Hepatocyte (in vitro differentiated cells): ENCODE data around the gene NINJ2. TPM values are rescaled to one million over a fixed set of nuclear protein-coding genes. Genes with fewer than 3 reads are reported as not detected.

ENCODE experiments used
- DNase-seq: peaks from one replicate; pipeline ENCODE4 v3.0.0-alpha.2; 2016; ENCODE audit warnings: low spot score
- H2AFZ ChIP-seq: fragments of 200-600 bp; sonication (generic); 2 replicates; pipeline ENCODE4 v1.6.0; 2016; ENCODE audit warnings: antibody characterized with exemption, mild to moderate bottlenecking
- H3K27ac ChIP-seq: fragments of 200-600 bp; sonication (generic); 2 replicates; pipeline ENCODE4 v1.5.1; 2016; ENCODE audit warnings: mild to moderate bottlenecking
- H3K27me3 ChIP-seq: fragments of 200-600 bp; sonication (generic); 2 replicates; pipeline ENCODE4 v1.6.1; 2016
- H3K36me3 ChIP-seq: fragments of 200-600 bp; sonication (generic); replicated peaks from 2 replicates; pipeline ENCODE4 v1.5.1; 2016; ENCODE audit warnings: low read depth; ENCODE audit not compliant: insufficient read depth
- H3K4me1 ChIP-seq: fragments of 200-600 bp; sonication (generic); 2 replicates; pipeline ENCODE4 v1.5.1; 2016; ENCODE audit warnings: mild to moderate bottlenecking, moderate library complexity; ENCODE audit not compliant: insufficient read depth
- H3K4me2 ChIP-seq: fragments of 200-600 bp; sonication (generic); 2 replicates; pipeline ENCODE4 v1.6.0; 2016
- H3K4me3 ChIP-seq: fragments of 200-600 bp; sonication (generic); 2 replicates; pipeline ENCODE4 v1.5.1; 2016; ENCODE audit warnings: mild to moderate bottlenecking
- H3K79me2 ChIP-seq: fragments of 200-600 bp; sonication (generic); 2 replicates; pipeline ENCODE4 v1.6.0; 2017; ENCODE audit warnings: mild to moderate bottlenecking
- H3K9me2 ChIP-seq: fragments of 200-600 bp; sonication (generic); replicated peaks from 2 replicates; pipeline ENCODE4 v1.6.0; 2017; ENCODE audit warnings: mild to moderate bottlenecking; ENCODE audit not compliant: insufficient read depth
- H3K9me3 ChIP-seq: fragments of 200-600 bp; sonication (generic); 2 replicates; pipeline ENCODE4 v1.5.1; 2016; ENCODE audit warnings: low read depth, mild to moderate bottlenecking
- H4K20me1 ChIP-seq: fragments of 200-600 bp; sonication (generic); 2 replicates; pipeline ENCODE4 v1.6.0; 2016; ENCODE audit warnings: mild to moderate bottlenecking; ENCODE audit not compliant: insufficient read depth, poor library complexity, severe bottlenecking
- EZH2 ChIP-seq: fragments of 200-600 bp; sonication (generic); IDR thresholded peaks from 2 replicates; pipeline ENCODE4 v1.6.1; 2016; ENCODE audit warnings: antibody characterized with exemption, mild to moderate bottlenecking, borderline replicate concordance
- EZH2phosphoT487 ChIP-seq: fragments of 200-600 bp; sonication (generic); IDR thresholded peaks from one replicate; pipeline ENCODE4 v1.6.1; 2018; ENCODE audit warnings: antibody characterized with exemption, mild to moderate bottlenecking, low read depth, moderate library complexity; ENCODE audit not compliant: unreplicated experiment, severe bottlenecking
- WGBS: methylation state at CpG from one replicate; pipeline ENCODE4 v1.1.6; 2016; ENCODE audit warnings: low lambda C conversion rate; ENCODE audit errors: missing lambda C conversion rate; 5-methylcytosine and 5-hydroxymethylcytosine counted together
- polyA plus RNA-seq: library from polyadenylated mRNA; unstranded; fragments of >200 nt; fragmentation: Nextera tagmentation; extraction: Ambion mirVana; gene quantifications from 2 replicates; pipeline ENCODE4 v1.2.1, GENCODE V29; 2016
- total RNA-seq: library from RNA; depleted of rRNA; stranded (reverse); fragments of >200 nt; gene quantifications from 2 replicates; pipeline ENCODE4 v1.2.3, GENCODE V29; 2014
- TF ChIP-seq, protein P1 (sequence below): fragments of 200-600 bp; sonication (generic); IDR thresholded peaks from 2 replicates; pipeline ENCODE4 v1.5.1; 2016; ENCODE audit warnings: antibody characterized with exemption, mild to moderate bottlenecking; ENCODE audit not compliant: poor library complexity

Gene NINJ2
- total and polyA plus RNA-seq, 2 experiments from 2014 or later, result 0.70 to 2.1 TPM

DNA sequence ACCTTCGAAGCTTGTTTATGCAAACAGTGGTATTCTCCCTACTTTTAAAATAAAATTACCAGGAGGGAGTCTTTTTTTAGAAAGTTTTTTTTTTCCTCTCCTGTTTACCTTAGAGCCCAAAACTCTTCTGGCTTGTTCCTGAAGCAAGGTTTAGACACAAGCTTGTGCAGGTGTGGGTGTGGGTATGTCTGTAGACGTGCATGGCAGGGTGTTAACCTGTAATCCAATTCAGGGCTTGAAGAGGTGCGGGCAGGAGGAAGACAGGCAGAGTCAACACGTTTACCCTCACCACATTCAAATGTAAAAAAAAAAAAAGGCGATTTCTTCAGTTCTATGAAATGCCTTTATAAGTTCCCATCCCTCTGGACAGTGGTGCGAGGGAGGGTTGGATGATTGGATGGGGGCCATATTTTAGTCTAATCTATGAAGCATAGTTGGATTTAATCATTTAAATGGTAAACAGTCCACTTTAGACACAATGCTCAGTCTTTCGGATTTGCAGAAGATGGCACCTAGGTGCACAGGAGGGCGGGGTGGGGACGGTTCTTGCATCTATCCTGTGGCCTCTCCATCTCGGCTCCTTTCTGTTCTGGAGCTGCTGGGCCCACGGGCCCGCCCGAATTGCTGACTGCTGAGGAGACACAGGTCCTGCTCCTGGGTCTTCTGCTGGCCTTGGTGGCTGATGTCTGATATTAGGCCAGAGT lies 982 bp upstream of the NINJ2 start:
- Histone ChIP-seq H3K4me1 (peaks cover 4% of the 10 kb centered on the region), H3K27me3 (no peaks in the 10 kb centered on the region), H4K20me1 (no peaks in the 10 kb centered on the region), H2AFZ (no peak overlapping the region), H3K4me3 (no peak overlapping the region), H3K79me2 (no peaks in the 10 kb centered on the region), H3K27ac (no peak overlapping the region), H3K9me3 (no peaks in the 10 kb centered on the region), H3K4me2 (no peak overlapping the region), H3K9me2 (no peaks in the 10 kb centered on the region), H3K36me3 (no peaks in the 10 kb centered on the region)
- WGBS, result 75% methylated on average over 13 of the region's 13 CpGs
- TF ChIP-seq, protein P1, sequence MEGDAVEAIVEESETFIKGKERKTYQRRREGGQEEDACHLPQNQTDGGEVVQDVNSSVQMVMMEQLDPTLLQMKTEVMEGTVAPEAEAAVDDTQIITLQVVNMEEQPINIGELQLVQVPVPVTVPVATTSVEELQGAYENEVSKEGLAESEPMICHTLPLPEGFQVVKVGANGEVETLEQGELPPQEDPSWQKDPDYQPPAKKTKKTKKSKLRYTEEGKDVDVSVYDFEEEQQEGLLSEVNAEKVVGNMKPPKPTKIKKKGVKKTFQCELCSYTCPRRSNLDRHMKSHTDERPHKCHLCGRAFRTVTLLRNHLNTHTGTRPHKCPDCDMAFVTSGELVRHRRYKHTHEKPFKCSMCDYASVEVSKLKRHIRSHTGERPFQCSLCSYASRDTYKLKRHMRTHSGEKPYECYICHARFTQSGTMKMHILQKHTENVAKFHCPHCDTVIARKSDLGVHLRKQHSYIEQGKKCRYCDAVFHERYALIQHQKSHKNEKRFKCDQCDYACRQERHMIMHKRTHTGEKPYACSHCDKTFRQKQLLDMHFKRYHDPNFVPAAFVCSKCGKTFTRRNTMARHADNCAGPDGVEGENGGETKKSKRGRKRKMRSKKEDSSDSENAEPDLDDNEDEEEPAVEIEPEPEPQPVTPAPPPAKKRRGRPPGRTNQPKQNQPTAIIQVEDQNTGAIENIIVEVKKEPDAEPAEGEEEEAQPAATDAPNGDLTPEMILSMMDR, result no peak
- TF ChIP-seq EZH2, result no peak
- TF ChIP-seq EZH2phosphoT487, result no peak
- DNase-seq, result no peak

DNA sequence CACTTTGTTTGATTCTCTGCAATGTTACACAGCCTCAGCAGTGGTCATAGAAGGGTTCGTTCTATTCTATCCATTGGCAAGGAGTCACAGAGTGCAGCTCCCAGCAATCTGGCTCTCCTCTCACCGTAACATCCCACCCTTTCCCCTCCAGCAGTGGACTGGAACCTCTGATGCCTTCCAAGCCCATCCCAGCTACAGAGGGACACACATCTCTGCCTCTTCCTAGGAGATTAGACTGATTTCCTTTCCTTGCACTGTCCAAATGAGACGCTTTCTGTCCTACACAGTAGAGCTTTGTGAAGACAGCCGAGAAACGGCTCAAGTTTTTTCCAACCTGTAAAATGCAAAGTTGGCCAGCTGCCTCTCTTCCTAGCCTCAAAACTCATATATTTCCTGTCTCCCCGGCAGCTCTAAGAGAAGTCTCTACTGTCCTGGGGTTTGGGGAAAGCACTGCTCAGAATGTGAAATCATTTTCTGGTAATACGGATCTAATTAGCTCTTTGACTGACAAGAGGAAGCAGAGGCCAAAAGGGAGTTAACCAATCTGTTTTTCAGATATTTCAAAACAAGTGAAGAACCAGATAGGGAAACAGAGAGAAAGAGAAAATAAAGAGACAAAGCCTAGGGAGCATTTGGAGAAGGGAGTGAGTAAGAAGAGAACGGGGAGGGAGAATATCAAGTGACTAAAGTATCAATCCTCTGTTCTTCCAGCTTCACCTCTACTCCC lies 516 bp downstream of the NINJ2 start:
- Histone ChIP-seq H3K9me2 (no peaks in the 10 kb centered on the region), H3K27ac (no peak overlapping the region), H3K9me3 (no peaks in the 10 kb centered on the region), H3K4me3 (no peak overlapping the region), H3K4me2 (peak overlapping the region; percentile 25), H3K4me1 (peaks cover 4% of the 10 kb centered on the region), H4K20me1 (no peaks in the 10 kb centered on the region), H3K27me3 (no peaks in the 10 kb centered on the region), H3K36me3 (no peaks in the 10 kb centered on the region), H2AFZ (no peak overlapping the region), H3K79me2 (no peaks in the 10 kb centered on the region)
- WGBS, result 64% methylated on average over 8 of the region's 8 CpGs
- TF ChIP-seq EZH2phosphoT487, result no peak
- TF ChIP-seq EZH2, result no peak
- TF ChIP-seq, protein P1, result no peak
- no peak for DNase-seq

DNA sequence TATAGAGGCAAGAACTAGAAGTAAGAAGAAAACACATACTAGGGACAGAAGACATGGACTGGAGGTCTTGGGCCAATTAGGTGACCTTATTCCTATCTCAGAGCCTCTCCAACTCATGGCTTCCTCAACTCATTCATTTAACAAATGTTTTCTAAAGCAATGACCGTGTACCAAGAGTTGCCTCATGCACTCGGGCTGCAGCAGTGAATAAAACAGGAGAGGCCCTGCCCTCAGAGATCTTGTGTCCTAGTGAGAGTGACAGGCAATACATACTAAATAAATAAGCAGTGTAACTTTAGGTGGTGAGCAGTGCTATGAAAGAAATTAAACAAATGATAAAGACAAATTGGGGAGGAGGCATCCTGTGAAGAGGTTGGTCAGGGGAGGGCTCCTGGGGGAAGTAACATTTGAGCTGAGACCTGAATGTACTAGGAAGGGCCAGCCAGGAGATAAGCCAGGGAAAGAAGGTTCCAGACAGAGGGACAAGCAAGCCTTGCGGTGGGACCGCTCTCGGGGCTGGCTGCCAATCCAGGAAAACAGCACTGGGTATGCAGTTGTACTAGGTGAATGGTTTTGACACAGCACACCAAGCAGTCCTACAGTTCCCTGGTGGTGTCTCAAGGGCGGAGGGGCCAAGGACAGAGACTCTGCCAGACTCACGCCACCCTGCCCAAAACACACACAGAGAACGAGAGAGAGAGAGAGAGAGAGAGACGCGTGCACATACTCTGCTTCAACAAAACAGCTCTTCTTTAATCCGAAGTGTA lies 1.3 kb downstream of the NINJ2 start:
- H3K27ac ChIP-seq, result no peak overlapping the region
- no peaks in the 10 kb centered on the region for H3K36me3 ChIP-seq
- H3K4me3 ChIP-seq, result no peak overlapping the region
- H2AFZ ChIP-seq, result no peak overlapping the region
- H3K4me1 ChIP-seq, result peaks cover 4% of the 10 kb centered on the region
- H3K9me2 ChIP-seq, result no peaks in the 10 kb centered on the region
- TF ChIP-seq EZH2phosphoT487 (no peak), EZH2 (no peak)
- TF ChIP-seq, protein P1, result no peak
- H3K4me2 ChIP-seq, result no peak overlapping the region
- WGBS, result 90% methylated on average over 11 of the region's 11 CpGs
- no peaks in the 10 kb centered on the region for H3K27me3 ChIP-seq
- H3K79me2 ChIP-seq, result no peaks in the 10 kb centered on the region
- no peaks in the 10 kb centered on the region for H4K20me1 ChIP-seq
- no peaks in the 10 kb centered on the region for H3K9me3 ChIP-seq
- no peak for DNase-seq
